Measurements from ENCODE around the gene UTP15. TPM values are rescaled to one million over a fixed set of nuclear protein-coding genes. Genes with fewer than 3 reads are reported as not detected.

The UTP15 gene
- total and polyA plus RNA-seq, 10 of the 15 experiments (the other 5 are each of a cell fraction or from before 2014, with no cell fraction given): 22.5 to 39.4 (median 29.6) TPM

DNA sequence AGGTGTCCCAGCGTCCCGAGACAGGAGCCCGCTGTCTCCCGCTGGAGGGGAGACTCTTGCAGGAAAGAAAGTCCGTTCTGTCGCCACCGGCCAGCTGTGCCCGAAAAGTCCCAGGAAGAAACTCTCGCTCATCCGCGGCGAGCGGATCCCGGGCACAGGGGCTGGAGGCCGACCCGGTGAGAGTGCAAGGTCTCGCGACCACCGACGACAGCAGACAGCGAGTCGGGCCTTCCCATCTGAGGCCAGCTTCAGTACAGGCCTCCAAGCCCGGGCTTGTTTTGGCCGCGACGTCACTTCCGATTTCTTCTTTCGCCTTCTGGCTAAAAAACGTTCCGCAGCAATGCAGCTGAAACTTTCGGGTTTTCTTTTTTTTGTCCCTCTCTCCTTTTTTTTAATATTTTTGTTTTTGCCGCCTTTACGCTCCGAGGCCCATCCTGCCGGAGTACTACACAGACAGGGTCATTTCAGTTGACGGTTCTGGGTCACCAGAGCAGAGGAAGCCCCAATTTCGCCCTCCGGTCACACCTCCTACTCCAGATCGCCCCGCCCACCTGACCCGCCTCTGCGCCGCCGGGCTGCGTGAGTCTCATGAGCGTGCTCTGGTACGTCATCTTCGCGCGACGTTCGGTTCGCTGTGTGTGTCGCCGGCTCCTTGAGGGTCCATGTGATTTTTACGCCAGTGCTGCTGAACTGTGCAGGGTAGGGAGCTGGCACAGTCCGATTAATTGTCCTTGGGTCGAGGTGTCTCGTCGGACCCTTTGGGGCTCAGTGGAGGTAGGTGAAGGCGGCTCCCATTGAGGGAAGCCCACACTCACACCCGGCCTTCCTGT, at the start of gene UTP15, which contains the start of gene ANKRA2 (continued):
- TF ChIP-seq FOS (IDR thresholded peaks at IDR 0.05; ENCODE audit: borderline replicate concordance, extremely low read depth, insufficient read length): no peak
- TF ChIP-seq NKRF (conservative IDR thresholded peaks at IDR 0.05): peak; percentile 95
- TF ChIP-seq SMAD1 (IDR thresholded peaks at IDR 0.05; ENCODE audit: low read depth, partially characterized antibody): no peak
- no peak for TF ChIP-seq SREBF2 (IDR thresholded peaks at IDR 0.05; ENCODE audit: low read length)
- TF ChIP-seq CREM (IDR thresholded peaks at IDR 0.05; ENCODE audit: low read depth): peak; percentile 99
- TF ChIP-seq FOXM1 (IDR thresholded peaks at IDR 0.05; ENCODE audit: low read depth, low read length): no peak
- TF ChIP-seq NR2C2 (IDR thresholded peaks at IDR 0.05; ENCODE audit: borderline replicate concordance, control insufficient read depth, insufficient read length, low read depth): no peak
- peak; percentile 27 for TF ChIP-seq SP1 (IDR thresholded peaks at IDR 0.05; ENCODE audit: low read depth, low read length)
- TF ChIP-seq SUPT20H (IDR thresholded peaks at IDR 0.05; ENCODE audit: borderline replicate concordance, control insufficient read depth, low read depth, low read length): no peak
- peak; percentile 37 for TF ChIP-seq KLF5 (IDR thresholded peaks at IDR 0.05; ENCODE audit: partially characterized antibody)
- TF ChIP-seq NFYA (IDR thresholded peaks at IDR 0.05; ENCODE audit: borderline replicate concordance, low read depth, low read length): no peak
- no peak for TF ChIP-seq KAT2A (conservative IDR thresholded peaks at IDR 0.05; ENCODE audit: control insufficient read depth, low read depth, low read length)
- TF ChIP-seq ZNF384 (IDR thresholded peaks at IDR 0.05; ENCODE audit: borderline replicate concordance, low read depth, low read length): 0 out of 2 replicates have a peak, but pooled peaks have one; percentile 30
- peak; percentile 89 for TF ChIP-seq NR2F1 (conservative IDR thresholded peaks at IDR 0.05)
- TF ChIP-seq SRF (IDR thresholded peaks at IDR 0.05; ENCODE audit: low read depth in 2 of 2, low read length in 2 of 2): no peak; a peak in 1 of 4 replicates
- TF ChIP-seq, protein P1, sequence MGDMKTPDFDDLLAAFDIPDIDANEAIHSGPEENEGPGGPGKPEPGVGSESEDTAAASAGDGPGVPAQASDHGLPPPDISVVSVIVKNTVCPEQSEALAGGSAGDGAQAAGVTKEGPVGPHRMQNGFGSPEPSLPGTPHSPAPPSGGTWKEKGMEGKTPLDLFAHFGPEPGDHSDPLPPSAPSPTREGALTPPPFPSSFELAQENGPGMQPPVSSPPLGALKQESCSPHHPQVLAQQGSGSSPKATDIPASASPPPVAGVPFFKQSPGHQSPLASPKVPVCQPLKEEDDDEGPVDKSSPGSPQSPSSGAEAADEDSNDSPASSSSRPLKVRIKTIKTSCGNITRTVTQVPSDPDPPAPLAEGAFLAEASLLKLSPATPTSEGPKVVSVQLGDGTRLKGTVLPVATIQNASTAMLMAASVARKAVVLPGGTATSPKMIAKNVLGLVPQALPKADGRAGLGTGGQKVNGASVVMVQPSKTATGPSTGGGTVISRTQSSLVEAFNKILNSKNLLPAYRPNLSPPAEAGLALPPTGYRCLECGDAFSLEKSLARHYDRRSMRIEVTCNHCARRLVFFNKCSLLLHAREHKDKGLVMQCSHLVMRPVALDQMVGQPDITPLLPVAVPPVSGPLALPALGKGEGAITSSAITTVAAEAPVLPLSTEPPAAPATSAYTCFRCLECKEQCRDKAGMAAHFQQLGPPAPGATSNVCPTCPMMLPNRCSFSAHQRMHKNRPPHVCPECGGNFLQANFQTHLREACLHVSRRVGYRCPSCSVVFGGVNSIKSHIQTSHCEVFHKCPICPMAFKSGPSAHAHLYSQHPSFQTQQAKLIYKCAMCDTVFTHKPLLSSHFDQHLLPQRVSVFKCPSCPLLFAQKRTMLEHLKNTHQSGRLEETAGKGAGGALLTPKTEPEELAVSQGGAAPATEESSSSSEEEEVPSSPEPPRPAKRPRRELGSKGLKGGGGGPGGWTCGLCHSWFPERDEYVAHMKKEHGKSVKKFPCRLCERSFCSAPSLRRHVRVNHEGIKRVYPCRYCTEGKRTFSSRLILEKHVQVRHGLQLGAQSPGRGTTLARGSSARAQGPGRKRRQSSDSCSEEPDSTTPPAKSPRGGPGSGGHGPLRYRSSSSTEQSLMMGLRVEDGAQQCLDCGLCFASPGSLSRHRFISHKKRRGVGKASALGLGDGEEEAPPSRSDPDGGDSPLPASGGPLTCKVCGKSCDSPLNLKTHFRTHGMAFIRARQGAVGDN (IDR thresholded peaks at IDR 0.05): peak; percentile 93
- peak; percentile 82; the same call in 1 of the 2 replicates for TF ChIP-seq PAX8 (IDR thresholded peaks at IDR 0.05)
- TF ChIP-seq, protein P2, sequence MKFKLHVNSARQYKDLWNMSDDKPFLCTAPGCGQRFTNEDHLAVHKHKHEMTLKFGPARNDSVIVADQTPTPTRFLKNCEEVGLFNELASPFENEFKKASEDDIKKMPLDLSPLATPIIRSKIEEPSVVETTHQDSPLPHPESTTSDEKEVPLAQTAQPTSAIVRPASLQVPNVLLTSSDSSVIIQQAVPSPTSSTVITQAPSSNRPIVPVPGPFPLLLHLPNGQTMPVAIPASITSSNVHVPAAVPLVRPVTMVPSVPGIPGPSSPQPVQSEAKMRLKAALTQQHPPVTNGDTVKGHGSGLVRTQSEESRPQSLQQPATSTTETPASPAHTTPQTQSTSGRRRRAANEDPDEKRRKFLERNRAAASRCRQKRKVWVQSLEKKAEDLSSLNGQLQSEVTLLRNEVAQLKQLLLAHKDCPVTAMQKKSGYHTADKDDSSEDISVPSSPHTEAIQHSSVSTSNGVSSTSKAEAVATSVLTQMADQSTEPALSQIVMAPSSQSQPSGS (IDR thresholded peaks at IDR 0.05; ENCODE audit: low read length): no peak; the same call in 1 of the 2 replicates
- TF ChIP-seq DPF2 (IDR thresholded peaks at IDR 0.05): peak; percentile 24
- TF ChIP-seq BRCA1 (IDR thresholded peaks at IDR 0.05; ENCODE audit: low read depth, low read length): no peak
- no peak for TF ChIP-seq MYB (IDR thresholded peaks at IDR 0.05; ENCODE audit: borderline replicate concordance, low read depth, low read length)

Measured in GM12878 (cell line).